ENCODE measurements around the gene ACSL6.

GRCh38 chr5:131944702-131945550 lies 66.5 kb downstream of the ACSL6 start:
- TF ChIP-seq POLR2A (IDR thresholded peaks at IDR 0.05) (no peak), CTCF (IDR thresholded peaks at IDR 0.05) (no peak)

Measured in uterus (tissue), 2 donors.